Cardiac muscle cell (in vitro differentiated cells and primary cell): ENCODE measurements around the gene SUSD6. TPM values are rescaled to one million over a fixed set of nuclear protein-coding genes. Genes with fewer than 3 reads are reported as not detected.

Source experiments
- DNase-seq, 2 donors: peaks; one replicate each; pipeline versions ENCODE4 v3.0.0 to v3.0.0-alpha.2; 2010 to 2017; ENCODE audit warnings: low read depth in 1 of 2, low spot score in 1 of 2
- H3K27ac ChIP-seq: fragments of 200-600 bp; sonication (generic); 2 replicates; pipeline ENCODE4 v1.5.1; 2016
- H3K27me3 ChIP-seq: fragments of 200-600 bp; sonication (generic); 2 replicates; pipeline ENCODE4 v1.6.0; 2016; ENCODE audit warnings: control low read depth
- H3K36me3 ChIP-seq: fragments of 200-600 bp; sonication (generic); 2 replicates; pipeline ENCODE4 v1.5.1; 2016; ENCODE audit warnings: control low read depth
- H3K4me1 ChIP-seq: fragments of 200-600 bp; sonication (generic); 2 replicates; pipeline ENCODE4 v1.8.1; 2017; ENCODE audit warnings: low read depth, mild to moderate bottlenecking, mixed run types
- H3K4me3 ChIP-seq: fragments of 200-600 bp; sonication (generic); 2 replicates; pipeline ENCODE4 v1.5.1; 2016; ENCODE audit warnings: mild to moderate bottlenecking
- H3K9me3 ChIP-seq: fragments of 200-600 bp; sonication (generic); 2 replicates; pipeline ENCODE4 v1.5.1; 2017; ENCODE audit warnings: low read depth, mild to moderate bottlenecking, control low read depth
- polyA plus RNA-seq: library from polyadenylated mRNA; unstranded; fragments of >200 nt; fragmentation: Nextera tagmentation; extraction: Ambion mirVana; gene quantifications from 2 replicates; pipeline ENCODE4 v1.2.1, GENCODE V29; 2016
- total RNA-seq: library from RNA; depleted of rRNA; stranded (reverse); fragments of >200 nt; gene quantifications from 2 replicates; pipeline ENCODE4 v1.2.3, GENCODE V29; 2016
- TF ChIP-seq, protein P1 (sequence below): IDR thresholded peaks from 2 replicates; pipeline ENCODE4 v1.5.1; 2012; ENCODE audit warnings: low read depth, mild to moderate bottlenecking, low read length

SUSD6 gene
- total and polyA plus RNA-seq, 2 experiments from 2014 or later: 8.7 to 12.1 TPM

DNA sequence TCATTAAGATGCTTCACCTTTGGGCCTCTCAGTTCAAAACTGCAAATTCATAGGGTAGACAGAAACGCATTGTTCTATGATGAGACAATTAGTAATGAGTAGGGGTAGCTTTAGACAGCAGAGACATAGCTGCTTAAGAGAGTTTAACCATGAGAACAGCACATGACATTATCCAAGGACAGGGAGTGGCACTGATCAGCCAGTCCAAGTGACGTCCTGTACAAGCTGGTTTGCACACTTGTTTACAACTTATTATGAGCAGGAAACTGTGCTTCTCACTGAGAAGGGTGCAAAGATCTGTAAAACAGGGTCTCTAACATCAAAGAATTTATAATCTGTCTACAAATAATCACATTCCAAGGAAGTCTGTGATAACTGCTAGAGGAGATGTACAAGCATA lies 144.4 kb downstream of the SUSD6 start:
- TF ChIP-seq, protein P1, sequence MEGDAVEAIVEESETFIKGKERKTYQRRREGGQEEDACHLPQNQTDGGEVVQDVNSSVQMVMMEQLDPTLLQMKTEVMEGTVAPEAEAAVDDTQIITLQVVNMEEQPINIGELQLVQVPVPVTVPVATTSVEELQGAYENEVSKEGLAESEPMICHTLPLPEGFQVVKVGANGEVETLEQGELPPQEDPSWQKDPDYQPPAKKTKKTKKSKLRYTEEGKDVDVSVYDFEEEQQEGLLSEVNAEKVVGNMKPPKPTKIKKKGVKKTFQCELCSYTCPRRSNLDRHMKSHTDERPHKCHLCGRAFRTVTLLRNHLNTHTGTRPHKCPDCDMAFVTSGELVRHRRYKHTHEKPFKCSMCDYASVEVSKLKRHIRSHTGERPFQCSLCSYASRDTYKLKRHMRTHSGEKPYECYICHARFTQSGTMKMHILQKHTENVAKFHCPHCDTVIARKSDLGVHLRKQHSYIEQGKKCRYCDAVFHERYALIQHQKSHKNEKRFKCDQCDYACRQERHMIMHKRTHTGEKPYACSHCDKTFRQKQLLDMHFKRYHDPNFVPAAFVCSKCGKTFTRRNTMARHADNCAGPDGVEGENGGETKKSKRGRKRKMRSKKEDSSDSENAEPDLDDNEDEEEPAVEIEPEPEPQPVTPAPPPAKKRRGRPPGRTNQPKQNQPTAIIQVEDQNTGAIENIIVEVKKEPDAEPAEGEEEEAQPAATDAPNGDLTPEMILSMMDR: no peak
- H3K27me3 ChIP-seq: no peaks in the 10 kb centered on the region
- H3K27ac ChIP-seq: no peak overlapping the region
- no peak overlapping the region for H3K4me3 ChIP-seq
- no peak for DNase-seq
- H3K36me3 ChIP-seq: no peaks in the 10 kb centered on the region
- no peaks in the 10 kb centered on the region for H3K4me1 ChIP-seq
- H3K9me3 ChIP-seq: no peaks in the 10 kb centered on the region

DNA sequence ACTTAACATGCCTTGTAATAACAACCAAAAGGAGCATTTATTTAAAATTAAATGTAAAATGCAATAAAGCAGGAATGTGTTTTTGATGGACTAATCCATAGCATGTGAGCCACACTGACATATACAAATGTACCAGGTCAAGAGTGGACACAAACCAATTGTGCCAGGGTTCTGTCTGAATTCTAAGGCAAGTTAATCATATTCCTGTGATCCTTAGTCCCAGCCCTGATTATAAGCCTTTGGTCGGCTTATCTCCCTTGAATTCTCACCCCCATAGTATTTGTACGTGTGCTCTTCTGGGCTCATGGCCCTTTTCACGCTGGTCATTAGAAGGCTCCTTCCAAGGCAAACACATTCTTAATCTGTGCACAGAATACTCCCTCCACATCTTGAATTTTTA lies 144.9 kb downstream of the SUSD6 start:
- Histone ChIP-seq H3K4me1 (no peaks in the 10 kb centered on the region), H3K36me3 (no peaks in the 10 kb centered on the region), H3K27me3 (no peaks in the 10 kb centered on the region), H3K4me3 (no peak overlapping the region), H3K27ac (no peak overlapping the region), H3K9me3 (no peaks in the 10 kb centered on the region)
- DNase-seq: no peak
- TF ChIP-seq, protein P1: no peak

DNA sequence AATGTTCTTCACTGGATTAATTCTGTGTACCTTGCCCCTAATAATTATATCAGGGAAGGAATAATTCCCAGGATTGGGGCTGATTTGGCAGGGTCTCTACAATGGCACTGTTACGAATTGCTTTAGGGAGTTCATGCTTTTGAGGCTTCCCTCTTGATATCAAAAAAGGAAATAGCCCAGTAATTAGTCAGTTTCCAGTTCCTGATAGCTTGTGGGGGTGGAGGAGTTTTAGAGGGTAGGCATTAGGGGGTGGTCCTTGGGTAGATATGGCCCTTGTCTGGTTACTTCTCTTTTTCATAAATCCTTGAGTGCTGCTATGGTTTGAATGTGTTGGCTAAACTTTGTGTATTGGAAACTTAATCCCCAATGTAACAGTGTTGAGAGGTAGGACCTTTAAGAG lies 149.4 kb downstream of the SUSD6 start:
- no peak overlapping the region for H3K4me3 ChIP-seq
- TF ChIP-seq, protein P1: no peak
- H3K4me1 ChIP-seq: no peaks in the 10 kb centered on the region
- peak in 1 of 2 donors; percentile 66 for DNase-seq
- peaks cover 3% of the 10 kb centered on the region for H3K27me3 ChIP-seq
- no peaks in the 10 kb centered on the region for H3K36me3 ChIP-seq
- H3K9me3 ChIP-seq: no peaks in the 10 kb centered on the region
- H3K27ac ChIP-seq: no peak overlapping the region

DNA sequence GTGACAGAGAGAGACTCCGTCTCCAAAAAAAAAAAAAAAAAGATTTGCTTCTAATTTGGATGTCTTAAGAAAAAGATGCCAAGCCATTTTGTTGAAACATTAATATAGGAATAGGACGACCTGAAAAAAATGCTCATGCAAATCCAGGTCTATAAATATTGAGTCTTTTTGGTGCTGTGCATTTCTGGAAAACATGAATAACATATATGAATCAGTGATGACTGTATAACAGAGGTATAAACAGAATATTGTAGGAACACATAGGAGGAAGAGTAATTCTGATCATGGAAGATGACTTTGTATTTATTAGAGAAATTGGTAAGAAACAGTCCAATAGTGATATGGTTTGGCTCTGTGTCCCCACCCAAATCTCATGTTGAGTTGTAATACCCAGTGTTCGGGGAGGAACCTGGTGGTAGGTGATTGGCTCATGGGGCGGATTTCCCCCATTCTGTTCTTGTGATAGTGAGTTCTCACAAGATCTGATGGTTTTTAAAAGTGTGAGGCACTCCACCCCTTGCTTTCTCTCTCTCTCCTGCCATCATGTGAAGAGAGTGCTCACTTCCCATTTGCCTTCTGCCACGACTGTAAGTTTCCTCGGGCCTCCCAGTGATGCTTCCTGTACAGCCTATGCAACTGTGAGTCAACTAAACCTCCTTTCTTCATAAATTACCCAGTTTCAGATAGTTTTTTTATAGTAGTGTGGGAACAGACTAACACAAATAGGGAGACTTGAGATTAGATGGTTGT lies 152.5 kb downstream of the SUSD6 start:
- DNase-seq: no peak
- Histone ChIP-seq H3K9me3 (no peaks in the 10 kb centered on the region), H3K36me3 (peaks cover 10% of the 10 kb centered on the region), H3K27me3 (peaks cover 3% of the 10 kb centered on the region), H3K4me1 (peaks cover 10% of the 10 kb centered on the region), H3K4me3 (no peak overlapping the region), H3K27ac (no peak overlapping the region)
- TF ChIP-seq, protein P1: no peak

Other genes with a start within 250 kb of the SUSD6 start
- gene ERH, start 213.3 kb upstream of the SUSD6 start, total RNA-seq: 97.0 and 117 TPM in 2 replicates
- 296 TPM in 2 replicates for gene ERH, start 213.3 kb upstream of the SUSD6 start, polyA plus RNA-seq
- gene SLC39A9, start 212.9 kb upstream of the SUSD6 start, total RNA-seq: 36.8 and 38.9 TPM in 2 replicates
- 17.6 and 23.7 TPM in 2 replicates for gene SLC39A9, start 212.9 kb upstream of the SUSD6 start, polyA plus RNA-seq
- 0.12 and 0.21 TPM in 2 replicates for gene PLEKHD1, start 126.9 kb upstream of the SUSD6 start, total RNA-seq
- 0.37 TPM in 1 of 2 replicates, not detected in the other for gene PLEKHD1, start 126.9 kb upstream of the SUSD6 start, polyA plus RNA-seq
- gene CCDC177, start 36.7 kb upstream of the SUSD6 start, total RNA-seq: 0.07 TPM in 1 of 2 replicates, not detected in the other
- not detected in 2 replicates for gene CCDC177, start 36.7 kb upstream of the SUSD6 start, polyA plus RNA-seq
- gene SRSF5, start 155.5 kb downstream of the SUSD6 start, total RNA-seq: 434 and 687 TPM in 2 replicates
- 566 and 573 TPM in 2 replicates for gene SRSF5, start 155.5 kb downstream of the SUSD6 start, polyA plus RNA-seq
- gene SLC10A1, start 185.6 kb downstream of the SUSD6 start, total RNA-seq: not detected in 2 replicates
- not detected in 2 replicates for gene SLC10A1, start 185.6 kb downstream of the SUSD6 start, polyA plus RNA-seq